SW 1271 (cell line): ENCODE results near the gene ATXN2L.
"Not testable (repeated sequence)": the region's sequence is repeated elsewhere in the genome, so short reads cannot be mapped to it uniquely, and the experiment has no call there.

ENCODE experiments used
- DNase-seq, 2 experiments: peaks; one replicate each; lab custom pipeline; 2025; lab: John Stamatoyannopoulos, UW

Gene ATXN2L

GRCh38 chr16:28872952-28873351 is 50.2 kb downstream of the ATXN2L start:
- no peak for DNase-seq

DNA sequence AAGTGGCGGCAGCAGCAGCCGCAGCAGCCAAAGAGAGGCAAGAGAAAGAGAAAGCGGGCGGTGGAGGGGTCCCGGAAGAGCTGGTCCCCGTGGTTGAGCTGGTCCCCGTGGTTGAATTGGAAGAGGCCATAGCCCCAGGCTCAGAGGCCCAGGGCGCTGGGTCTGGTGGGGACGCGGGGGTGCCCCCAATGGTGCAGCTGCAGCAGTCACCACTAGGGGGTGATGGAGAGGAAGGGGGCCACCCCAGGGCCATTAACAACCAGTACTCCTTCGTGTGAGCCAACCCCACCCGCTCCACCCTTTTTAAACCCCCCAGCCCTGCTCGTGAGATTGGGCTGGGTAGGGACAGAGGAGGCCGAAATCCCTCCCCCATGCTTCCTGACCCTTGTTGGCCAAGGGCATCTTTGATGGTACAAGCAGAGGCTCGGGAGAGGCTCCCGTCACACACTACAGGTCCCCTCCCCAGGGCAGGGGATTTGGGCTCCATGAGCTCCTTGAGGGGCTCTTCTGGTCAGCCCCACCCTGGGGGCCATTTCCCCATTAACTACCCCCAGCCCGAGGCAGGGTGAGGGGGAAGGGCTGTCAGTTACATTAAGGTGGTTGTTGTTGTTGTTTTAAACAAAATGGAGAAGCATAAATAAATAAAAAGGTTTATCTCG is 50.9 kb downstream of the ATXN2L start:
- DNase-seq: no peak

DNA sequence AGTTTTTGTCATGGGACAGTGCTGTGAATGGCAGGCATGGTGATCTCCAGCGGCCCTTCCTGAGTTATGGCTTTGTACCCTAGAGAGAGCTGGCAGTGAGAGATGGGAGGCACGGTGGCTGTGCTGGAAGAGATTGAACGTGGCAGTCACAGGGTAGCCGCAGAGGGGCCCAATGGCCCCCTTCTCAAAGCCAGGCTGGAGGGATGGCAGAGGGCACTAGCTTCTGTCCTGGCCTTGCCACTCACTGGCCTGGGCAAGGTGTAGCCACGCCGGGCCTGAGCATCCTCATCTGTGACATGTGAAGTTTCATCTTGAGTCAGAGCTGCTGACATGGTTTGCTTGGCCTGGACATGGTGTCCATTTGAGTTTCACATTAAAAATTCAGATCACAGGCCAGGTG is 51.6 kb downstream of the ATXN2L start:
- DNase-seq: no peak

- DNase-seq: no peak
These were observed 52.6 kb downstream of the ATXN2L start for GRCh38 chr16:28875134-28876018.

GRCh38 chr16:28876019-28876659 is 53.3 kb downstream of the ATXN2L start:
- DNase-seq: no peak

DNA sequence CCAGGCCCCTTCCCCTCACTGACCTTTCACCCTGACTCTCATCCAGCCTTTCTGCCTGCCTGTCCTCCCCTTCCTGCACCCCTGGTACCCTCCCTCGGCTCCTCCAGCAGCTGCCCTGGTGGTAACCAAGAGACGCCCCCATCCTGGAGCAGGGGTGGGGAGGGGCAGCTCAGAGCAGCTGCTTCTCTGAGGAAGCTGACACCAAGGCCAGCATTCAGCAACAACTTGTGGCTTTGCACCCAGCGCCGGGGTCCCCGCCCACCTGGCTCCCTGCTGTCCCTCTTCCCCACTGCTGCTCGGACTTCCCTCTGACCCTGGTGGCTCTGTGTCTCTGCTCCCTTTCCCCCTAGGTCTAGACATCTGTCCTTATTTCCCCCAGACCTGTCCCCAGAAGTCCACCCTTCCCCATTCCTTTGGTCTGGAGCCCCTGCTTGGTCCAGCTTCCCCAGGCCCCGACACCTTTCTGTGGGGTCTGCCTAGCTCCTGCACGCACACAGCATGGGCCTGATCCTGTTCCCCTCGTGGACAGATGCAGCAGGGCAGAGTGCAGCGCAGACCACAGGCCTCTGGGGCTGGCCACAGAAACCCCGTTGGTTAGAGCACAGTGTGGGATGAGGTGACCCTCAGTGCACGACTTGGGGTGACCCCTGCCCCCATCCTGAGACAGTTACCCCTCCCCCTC is 54.3 kb downstream of the ATXN2L start:
- DNase-seq: no peak

GRCh38 chr16:28877655-28878000 is 54.8 kb downstream of the ATXN2L start:
- no peak for DNase-seq

DNA sequence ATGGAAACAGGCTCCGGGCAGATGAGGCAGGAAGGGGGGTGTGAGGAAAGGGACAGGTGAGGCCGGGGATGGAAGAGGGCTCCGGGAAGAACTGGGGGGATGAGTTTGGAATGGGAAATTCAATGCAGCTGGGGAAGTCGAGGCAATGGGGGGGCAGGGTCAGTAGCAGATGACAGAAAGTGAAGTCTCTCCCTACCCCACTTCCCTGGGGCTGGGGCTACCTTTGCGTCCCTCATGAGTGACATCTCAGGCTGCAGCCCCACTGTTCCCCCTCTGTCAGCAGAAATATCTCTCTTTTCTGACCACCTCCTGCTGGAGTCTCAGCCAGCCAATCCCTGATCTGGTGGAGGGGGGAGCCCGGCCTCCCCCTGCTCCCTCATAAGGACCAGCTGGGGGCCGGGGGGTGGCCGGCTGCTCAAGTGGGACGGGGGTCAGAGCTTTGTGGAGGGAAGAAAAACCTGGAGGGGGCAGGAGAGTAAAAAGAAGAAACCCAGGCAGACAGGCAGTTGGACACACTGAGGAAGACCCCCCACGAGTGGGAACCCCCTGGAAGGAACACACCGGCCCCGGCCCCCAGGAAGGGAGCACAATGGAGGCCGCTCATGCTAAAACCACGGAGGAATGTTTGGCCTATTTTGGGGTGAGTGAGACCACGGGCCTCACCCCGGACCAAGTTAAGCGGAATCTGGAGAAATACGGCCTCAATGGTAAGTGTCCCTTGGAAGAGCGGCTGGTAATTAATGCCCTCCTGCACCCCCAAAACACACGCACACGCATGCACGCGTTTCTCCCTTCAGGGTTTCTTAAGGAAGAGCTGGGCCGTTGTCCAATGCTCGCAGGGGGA is 55.5 kb downstream of the ATXN2L start, which contains the start of gene ATP2A1:
Gene ATP2A1 (plus strand): TSS at position 406 of the 844 bp plus-strand sequence. CDS start 184 bp downstream, at position 590.
- no peak for DNase-seq

GRCh38 chr16:28879261-28879840 is 56.6 kb downstream of the ATXN2L start:
- peak in 1 of 2 experiments; percentile 70 for DNase-seq

- DNase-seq: peak; percentile 70 to 92
These were observed 57.2 kb downstream of the ATXN2L start for GRCh38 chr16:28879841-28880588.

GRCh38 chr16:28880589-28880915 is 57.8 kb downstream of the ATXN2L start:
- DNase-seq: no peak

GRCh38 chr16:28880955-28881354 is 58.2 kb downstream of the ATXN2L start:
- DNase-seq: no peak

DNA sequence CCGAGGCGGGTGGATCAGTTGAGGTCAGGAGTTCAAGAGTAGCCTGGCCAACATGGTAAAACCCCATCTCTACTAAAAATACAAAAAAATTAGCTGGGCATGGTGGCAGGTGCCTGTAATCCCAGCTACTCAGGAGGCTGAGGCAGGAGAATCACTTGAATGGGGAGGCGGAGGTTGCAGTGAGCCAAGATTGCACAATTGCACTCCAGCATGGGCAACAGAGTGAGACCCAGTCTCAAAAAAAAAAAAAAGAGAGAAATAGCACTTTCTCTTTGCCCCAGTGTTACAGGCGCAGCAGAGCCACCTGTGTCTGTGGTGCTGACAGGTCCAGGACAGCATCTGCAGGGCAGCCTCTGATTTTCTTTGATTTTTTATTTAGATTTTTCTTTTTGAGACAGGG is 58.8 kb downstream of the ATXN2L start:
- not testable (repeated sequence) for DNase-seq

GRCh38 chr16:28882551-28883160 is 59.9 kb downstream of the ATXN2L start:
- no peak for DNase-seq

DNA sequence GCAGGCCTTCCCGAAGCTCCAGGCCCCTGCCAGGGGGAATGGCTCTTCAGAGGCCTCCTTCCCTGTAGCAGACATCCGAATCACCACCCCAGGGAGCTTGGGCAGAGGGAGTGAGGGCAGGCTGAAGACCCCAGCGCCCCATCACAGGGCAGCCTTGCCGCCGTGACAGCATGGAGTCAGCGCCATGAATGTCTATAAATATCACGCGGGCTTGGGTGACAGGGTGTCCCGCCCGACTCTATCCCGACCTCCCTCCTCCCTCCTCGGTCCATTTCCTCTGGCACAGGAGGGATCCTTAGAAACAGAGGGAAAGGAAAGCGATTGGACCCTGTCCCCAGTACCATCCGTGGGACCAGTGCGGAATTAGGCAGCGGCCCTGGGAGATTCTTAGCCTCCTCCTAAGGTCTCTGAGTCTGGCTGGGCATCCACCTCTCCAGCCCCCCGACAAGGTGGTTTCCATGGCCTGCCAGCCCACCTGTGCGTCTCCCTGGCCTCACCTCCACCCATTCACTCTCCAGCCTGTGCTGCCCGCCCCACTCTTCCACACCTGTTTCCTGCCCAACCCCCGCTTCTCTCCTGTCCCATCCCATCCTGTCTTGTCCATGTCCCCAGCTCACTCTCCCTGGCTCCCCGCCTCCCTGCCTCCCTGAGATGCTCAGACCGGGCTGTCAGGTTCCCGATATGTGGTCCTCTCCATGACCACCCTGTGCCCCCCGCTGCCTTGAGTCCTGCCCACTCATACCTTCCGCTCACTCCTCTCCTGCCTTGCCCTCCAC is 60.6 kb downstream of the ATXN2L start:
- no peak for DNase-seq

DNA sequence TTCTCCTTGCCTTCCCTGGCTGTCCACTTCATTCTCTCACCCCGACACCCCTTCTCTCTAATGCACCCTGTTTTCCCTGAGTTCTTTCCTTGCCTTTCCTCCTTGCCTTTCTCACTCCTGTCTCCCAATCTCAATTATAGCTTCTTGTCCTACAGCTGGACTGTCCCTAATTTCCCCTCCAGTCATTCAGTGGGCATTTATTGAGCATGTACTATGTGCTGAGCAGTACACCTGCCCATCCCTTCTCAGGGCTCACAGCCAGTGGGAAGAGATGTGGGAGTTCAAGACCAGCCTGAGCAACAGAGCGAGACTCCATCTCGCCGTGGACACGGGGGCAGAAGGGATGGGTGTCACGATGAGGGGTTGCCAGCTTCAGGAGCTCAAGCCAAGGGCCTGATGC is 61.2 kb downstream of the ATXN2L start:
- DNase-seq: no peak
